Measurements from ENCODE around the gene USP20. TPM values are rescaled to one million over a fixed set of nuclear protein-coding genes. Genes with fewer than 3 reads are reported as not detected.
A peak's percentile ranks its signal among the peaks of the same experiment; 100 is the strongest.

USP20 gene
- total RNA-seq, 1 donor: 10.5 TPM

DNA sequence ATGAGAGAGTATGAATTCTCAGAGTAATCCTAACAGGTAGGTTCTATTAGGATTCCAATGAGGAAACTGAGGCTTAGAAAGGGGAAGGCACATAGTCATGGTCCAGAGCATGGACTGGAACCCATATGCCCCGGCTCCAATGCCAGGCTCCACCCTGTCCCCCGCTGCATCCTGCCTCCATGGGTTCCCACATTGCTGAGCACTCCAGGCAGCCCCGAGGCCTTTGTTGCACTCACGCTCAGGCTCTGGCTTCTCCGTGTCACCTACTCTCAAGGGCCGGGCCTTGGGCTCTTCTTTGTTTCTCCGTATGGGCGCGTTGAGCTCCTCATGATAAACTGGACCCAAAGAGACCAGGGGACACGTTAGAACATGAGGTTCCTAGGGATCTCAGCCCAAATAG is 6.3 kb upstream of the USP20 start:
- peaks cover 9% of the 10 kb centered on the region for H3K79me2 ChIP-seq (ENCODE audit: insufficient read depth, low read length)
- no peaks in the 10 kb centered on the region for H3K27me3 ChIP-seq (ENCODE audit: insufficient read depth, low read length)
- peaks cover 9% of the 10 kb centered on the region for H3K4me1 ChIP-seq (ENCODE audit: insufficient read depth, low read length)
- TF ChIP-seq, protein P1, sequence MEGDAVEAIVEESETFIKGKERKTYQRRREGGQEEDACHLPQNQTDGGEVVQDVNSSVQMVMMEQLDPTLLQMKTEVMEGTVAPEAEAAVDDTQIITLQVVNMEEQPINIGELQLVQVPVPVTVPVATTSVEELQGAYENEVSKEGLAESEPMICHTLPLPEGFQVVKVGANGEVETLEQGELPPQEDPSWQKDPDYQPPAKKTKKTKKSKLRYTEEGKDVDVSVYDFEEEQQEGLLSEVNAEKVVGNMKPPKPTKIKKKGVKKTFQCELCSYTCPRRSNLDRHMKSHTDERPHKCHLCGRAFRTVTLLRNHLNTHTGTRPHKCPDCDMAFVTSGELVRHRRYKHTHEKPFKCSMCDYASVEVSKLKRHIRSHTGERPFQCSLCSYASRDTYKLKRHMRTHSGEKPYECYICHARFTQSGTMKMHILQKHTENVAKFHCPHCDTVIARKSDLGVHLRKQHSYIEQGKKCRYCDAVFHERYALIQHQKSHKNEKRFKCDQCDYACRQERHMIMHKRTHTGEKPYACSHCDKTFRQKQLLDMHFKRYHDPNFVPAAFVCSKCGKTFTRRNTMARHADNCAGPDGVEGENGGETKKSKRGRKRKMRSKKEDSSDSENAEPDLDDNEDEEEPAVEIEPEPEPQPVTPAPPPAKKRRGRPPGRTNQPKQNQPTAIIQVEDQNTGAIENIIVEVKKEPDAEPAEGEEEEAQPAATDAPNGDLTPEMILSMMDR (IDR thresholded peaks at IDR 0.05; ENCODE audit: extremely low read depth, low read depth, low read length): no peak
- H3K27ac ChIP-seq (ENCODE audit: low read depth, low read length): no peak overlapping the region
- no peak overlapping the region for H3K4me2 ChIP-seq (ENCODE audit: insufficient read depth, low read length)
- peaks cover 57% of the 10 kb centered on the region for H3K36me3 ChIP-seq (ENCODE audit: insufficient read depth, low read length)
- H4K20me1 ChIP-seq (ENCODE audit: insufficient read depth, low read length): peaks cover 6% of the 10 kb centered on the region
- no peak for DNase-seq (ENCODE audit: insufficient read length, low spot score, missing footprints)
- no peak overlapping the region for H3K4me3 ChIP-seq (ENCODE audit: insufficient read depth, low read length)
- no peaks in the 10 kb centered on the region for H3K9me3 ChIP-seq (ENCODE audit: low read depth, low read length)
- H2AFZ ChIP-seq (ENCODE audit: low read length): no peak overlapping the region

DNA sequence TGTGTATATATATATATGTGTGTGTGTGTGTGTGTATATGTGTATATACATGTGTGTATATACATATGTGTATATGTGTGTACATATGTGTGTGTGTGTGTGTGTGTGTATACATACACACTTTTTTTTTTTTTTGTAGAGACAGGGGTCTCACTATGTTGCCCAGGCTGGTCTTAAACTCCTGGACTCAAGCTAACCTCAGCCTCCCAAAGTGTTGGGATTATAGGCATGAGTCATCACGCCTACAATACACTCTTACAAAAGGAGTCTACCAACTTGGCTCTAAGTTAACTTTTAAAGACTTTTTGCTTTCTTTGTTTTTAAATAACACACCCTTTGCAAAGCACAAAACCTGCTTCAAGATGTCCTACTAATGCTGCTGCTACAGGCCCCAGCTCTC is 2.3 kb upstream of the USP20 start:
- no peaks in the 10 kb centered on the region for H3K27me3 ChIP-seq (ENCODE audit: insufficient read depth, low read length)
- no peak overlapping the region for H3K4me2 ChIP-seq (ENCODE audit: insufficient read depth, low read length)
- no peak overlapping the region for H3K4me3 ChIP-seq (ENCODE audit: insufficient read depth, low read length)
- peaks cover 54% of the 10 kb centered on the region for H3K36me3 ChIP-seq (ENCODE audit: insufficient read depth, low read length)
- DNase-seq (ENCODE audit: insufficient read length, low spot score, missing footprints): no peak
- no peak overlapping the region for H3K27ac ChIP-seq (ENCODE audit: low read depth, low read length)
- peaks cover 6% of the 10 kb centered on the region for H4K20me1 ChIP-seq (ENCODE audit: insufficient read depth, low read length)
- no peak overlapping the region for H2AFZ ChIP-seq (ENCODE audit: low read length)
- H3K9me3 ChIP-seq (ENCODE audit: low read depth, low read length): no peaks in the 10 kb centered on the region
- peaks cover 44% of the 10 kb centered on the region for H3K79me2 ChIP-seq (ENCODE audit: insufficient read depth, low read length)
- H3K4me1 ChIP-seq (ENCODE audit: insufficient read depth, low read length): peaks cover 26% of the 10 kb centered on the region
- TF ChIP-seq, protein P1 (IDR thresholded peaks at IDR 0.05; ENCODE audit: extremely low read depth, low read depth, low read length): no peak

DNA sequence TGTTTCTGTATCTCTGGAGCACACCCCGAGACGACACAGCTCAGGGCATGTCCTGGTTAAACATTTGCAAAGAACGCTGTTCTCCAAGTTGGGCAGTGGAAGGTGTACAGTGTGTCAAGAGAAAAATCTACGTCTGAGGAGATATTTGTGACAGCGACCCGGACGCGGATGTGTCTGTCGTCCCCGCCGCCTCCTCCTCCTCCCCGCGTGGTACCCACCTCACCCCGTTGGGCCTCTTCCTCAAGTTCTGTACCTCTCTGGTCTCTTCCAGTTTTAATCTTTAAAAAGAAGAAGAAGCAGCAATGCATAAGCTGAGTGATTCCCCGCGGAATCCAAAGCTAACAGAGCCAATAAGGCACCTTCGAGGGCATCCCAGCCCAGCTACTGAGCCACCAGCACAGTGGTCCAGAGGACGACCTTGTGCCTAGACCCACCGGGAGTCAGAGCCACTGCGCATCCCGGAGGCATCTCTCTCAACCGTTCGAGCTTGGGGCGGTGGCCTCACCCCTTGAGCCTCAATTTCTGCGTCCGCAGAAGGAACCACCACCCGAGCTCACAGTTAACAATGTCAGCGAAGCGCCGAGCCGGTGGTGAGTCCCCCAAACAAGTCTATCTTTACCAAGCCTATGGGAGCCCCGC is 650 bp upstream of the USP20 start:
- Histone ChIP-seq H2AFZ (ENCODE audit: low read length) (peak overlapping the region; percentile 98), H3K4me1 (ENCODE audit: insufficient read depth, low read length) (peaks cover 40% of the 10 kb centered on the region), H4K20me1 (ENCODE audit: insufficient read depth, low read length) (peaks cover 10% of the 10 kb centered on the region), H3K4me2 (ENCODE audit: insufficient read depth, low read length) (peak overlapping the region; percentile 96), H3K27me3 (ENCODE audit: insufficient read depth, low read length) (no peaks in the 10 kb centered on the region), H3K9me3 (ENCODE audit: low read depth, low read length) (no peaks in the 10 kb centered on the region), H3K27ac (ENCODE audit: low read depth, low read length) (peak overlapping the region; percentile 77), H3K4me3 (ENCODE audit: insufficient read depth, low read length) (peak overlapping the region; percentile 98), H3K79me2 (ENCODE audit: insufficient read depth, low read length) (peaks cover 49% of the 10 kb centered on the region), H3K36me3 (ENCODE audit: insufficient read depth, low read length) (peaks cover 40% of the 10 kb centered on the region)
- peak; percentile 78 for DNase-seq (ENCODE audit: insufficient read length, low spot score, missing footprints)
- TF ChIP-seq, protein P1 (IDR thresholded peaks at IDR 0.05; ENCODE audit: extremely low read depth, low read depth, low read length): no peak

DNA sequence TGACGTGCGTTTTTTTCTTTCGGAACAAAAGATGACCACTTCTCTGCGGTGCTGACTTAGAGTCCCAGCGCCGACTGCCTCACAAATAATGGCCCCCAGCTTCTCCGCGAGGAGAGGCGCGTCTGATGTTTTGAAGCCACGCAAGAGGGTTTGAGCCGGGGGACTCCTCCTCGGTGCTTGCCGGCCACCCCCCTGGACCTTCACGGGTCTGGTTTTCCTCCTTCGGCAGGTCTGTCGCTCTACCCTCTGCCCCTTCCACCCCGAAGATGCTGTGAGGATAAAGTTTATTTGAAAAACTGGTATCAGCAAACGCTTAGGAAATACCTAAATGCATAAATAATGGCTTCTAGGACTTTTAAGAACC is 584 bp downstream of the USP20 start:
- Histone ChIP-seq H3K4me1 (ENCODE audit: insufficient read depth, low read length) (peaks cover 42% of the 10 kb centered on the region), H2AFZ (ENCODE audit: low read length) (peak overlapping the region; percentile 85), H3K27ac (ENCODE audit: low read depth, low read length) (peak overlapping the region; percentile 72), H3K4me2 (ENCODE audit: insufficient read depth, low read length) (peak overlapping the region; percentile 97), H3K9me3 (ENCODE audit: low read depth, low read length) (no peaks in the 10 kb centered on the region), H3K27me3 (ENCODE audit: insufficient read depth, low read length) (no peaks in the 10 kb centered on the region), H3K4me3 (ENCODE audit: insufficient read depth, low read length) (peak overlapping the region; percentile 98), H4K20me1 (ENCODE audit: insufficient read depth, low read length) (peaks cover 16% of the 10 kb centered on the region), H3K79me2 (ENCODE audit: insufficient read depth, low read length) (peaks cover 58% of the 10 kb centered on the region), H3K36me3 (ENCODE audit: insufficient read depth, low read length) (peaks cover 27% of the 10 kb centered on the region)
- TF ChIP-seq, protein P1 (IDR thresholded peaks at IDR 0.05; ENCODE audit: extremely low read depth, low read depth, low read length): no peak
- DNase-seq (ENCODE audit: insufficient read length, low spot score, missing footprints): no peak
